Psoas muscle (tissue), 8 donors: Measurements from ENCODE around the gene CACTIN. TPM values are rescaled to one million over a fixed set of nuclear protein-coding genes. Genes with fewer than 3 reads are reported as not detected.

Source experiments
- ATAC-seq, 4 donors: fragments of 200-7000 bp; cut with Tn5 transposase; one replicate each; pipeline ENCODE4 v1.9.1; 2020; ENCODE audit warnings: moderate library complexity in 3 of 4, mild to moderate bottlenecking in 2 of 4
- DNase-seq, 2 donors: peaks; one replicate each; pipeline ENCODE4 v3.0.0-alpha.2; 2020
- H3K27ac ChIP-seq: fragments of 200-600 bp; one replicate; pipeline ENCODE4 v1.8.0; 2022
- H3K27me3 ChIP-seq, 3 donors: fragments of 200-600 bp in 1 of 3; one replicate each; pipeline versions ENCODE4 v1.6.1 to v1.8.0; 2013 to 2022; ENCODE audit warnings: low read length in 2 of 3, mild to moderate bottlenecking in 2 of 3, moderate library complexity in 1 of 3; ENCODE audit not compliant: insufficient read depth in 3 of 3
- H3K36me3 ChIP-seq, 2 donors: fragments of 200-600 bp in 1 of 2; one replicate each; pipeline versions ENCODE4 v1.6.1 to v1.8.0; 2013 to 2022; ENCODE audit warnings: low read depth in 1 of 2, mild to moderate bottlenecking in 1 of 2, moderate library complexity in 1 of 2; ENCODE audit not compliant: insufficient read depth in 1 of 2
- H3K4me1 ChIP-seq: fragments of 200-600 bp; one replicate; pipeline ENCODE4 v1.8.0; 2022
- H3K4me3 ChIP-seq: fragments of 200-600 bp; one replicate; pipeline ENCODE4 v1.8.0; 2022; ENCODE audit warnings: mild to moderate bottlenecking
- H3K9me3 ChIP-seq: fragments of 200-600 bp; one replicate; pipeline ENCODE4 v1.8.0; 2022
- CTCF ChIP-seq: fragments of 200-600 bp; IDR thresholded peaks from one replicate; pipeline ENCODE4 v1.8.0; 2022; ENCODE audit warnings: antibody characterized with exemption
- WGBS, 3 donors: extraction: QIAGEN DNeasy Blood & Tissue Kit; methylation state at CpG; one replicate each; pipeline versions ENCODE4 v1.1.6 to v1.1.7; 2013; 5-methylcytosine and 5-hydroxymethylcytosine counted together
- intact Hi-C, 2 donors: fragments of 100-400 bp; cut with DNase I; formaldehyde crosslinking; loops; one replicate each; pipeline versions ENCODE4 v1.11.0 to v1.14.2; 2022
- polyA plus RNA-seq, 3 donors: library from polyadenylated mRNA; stranded (reverse); fragments of 200-250 nt; gene quantifications; one replicate each; pipeline ENCODE4 v1.2.3, GENCODE V29; 2013
- total RNA-seq, 4 donors: library from RNA; stranded (reverse); fragmentation: NEBNext Ultra II Directional in 2 of 4; extraction: Animal tissue kit (Norgen Biotek cat#: 25700) in 2 of 4; gene quantifications; one replicate each; pipeline versions ENCODE4 v1.2.1 to v1.2.4, GENCODE V29; 2021 to 2023
- donor health status: healthy with polysubstance abuse.
- donor health status: DM: no; HTN: no; CAD: no; lungs with moderate emphysema.
- donor health status: Bipolar disorder and iron deficiency.
- donor health status: healthy.
- donor health status: DM: yes; HTN: yes; CAD: no.
- donor health status: DM: no; HTN: no; CAD: no.
- donor health status: DM: no; HTN: no; CAD: no.
- donor health status: DM: yes; HTN: yes; CAD: no.

CACTIN gene
- total and polyA plus RNA-seq, 7 donors = 11.8 to 21.4 (median 16.3) TPM

GRCh38 chr19:3653865-3654513 is 27.4 kb upstream of the CACTIN start:
- peaks cover 0 to 60% of the 10 kb centered on the region in 2 donors for H3K36me3 ChIP-seq
- no peak for DNase-seq
- peaks cover 6% of the 10 kb centered on the region for H3K4me1 ChIP-seq
- H3K4me3 ChIP-seq = no peak overlapping the region
- no peak overlapping the region for H3K27ac ChIP-seq
- no peaks in the 10 kb centered on the region for H3K9me3 ChIP-seq
- intact Hi-C loops = no loop called here
- no peak for TF ChIP-seq CTCF
- 95 to 96% (median 95%) methylated on average over 20 of the region's 20 CpGs for WGBS, 3 donors
- no peaks in the 10 kb centered on the region for H3K27me3 ChIP-seq
- no peak for ATAC-seq

- H3K27me3 ChIP-seq = no peaks in the 10 kb centered on the region
- peaks cover 0 to 56% of the 10 kb centered on the region in 2 donors for H3K36me3 ChIP-seq
- H3K4me1 ChIP-seq = peaks cover 6% of the 10 kb centered on the region
- H3K27ac ChIP-seq = no peak overlapping the region
- no peak for TF ChIP-seq CTCF
- ATAC-seq (no peak), DNase-seq (no peak)
- intact Hi-C loops = no loop called here
- 91 to 95% (median 95%) methylated on average over 36 to 37 of the region's 37 CpGs for WGBS, 3 donors
- H3K9me3 ChIP-seq = no peaks in the 10 kb centered on the region
- H3K4me3 ChIP-seq = no peak overlapping the region
Observed at GRCh38 chr19:3653081-3653795, 26.6 kb upstream of the CACTIN start.

- Histone ChIP-seq H3K4me1 (peaks cover 6% of the 10 kb centered on the region), H3K36me3 (peaks cover 0 to 52% of the 10 kb centered on the region in 2 donors), H3K27me3 (no peaks in the 10 kb centered on the region), H3K27ac (no peak overlapping the region), H3K4me3 (no peak overlapping the region), H3K9me3 (no peaks in the 10 kb centered on the region)
- intact Hi-C loops = no loop called here
- DNase-seq (no peak), ATAC-seq (no peak)
- WGBS, 3 donors = 88 to 94% (median 94%) methylated on average over 14 of the region's 14 CpGs
- no peak for TF ChIP-seq CTCF
Observed at GRCh38 chr19:3652422-3652821, 25.8 kb upstream of the CACTIN start.

GRCh38 chr19:3651684-3652083 is 25.1 kb upstream of the CACTIN start:
- Histone ChIP-seq H3K36me3 (peaks cover 0 to 46% of the 10 kb centered on the region in 2 donors), H3K9me3 (no peaks in the 10 kb centered on the region), H3K4me3 (no peak overlapping the region), H3K27me3 (no peaks in the 10 kb centered on the region), H3K27ac (no peak overlapping the region), H3K4me1 (peaks cover 6% of the 10 kb centered on the region)
- DNase-seq (no peak), ATAC-seq (no peak)
- WGBS, 3 donors = 97 to 98% (median 97%) methylated on average over 33 of the region's 33 CpGs
- intact Hi-C loops = no loop called here
- TF ChIP-seq CTCF = no peak
